GM19467 (cell line): ENCODE results near the gene TENM4.
"Not testable (repeated sequence)": the region's sequence is repeated elsewhere in the genome, so short reads cannot be mapped to it uniquely, and the experiment has no call there.

Experiments
- ATAC-seq: cut with Tn5 transposase; IDR thresholded peaks from one replicate; pipeline ENCODE4 v1.9.1; 2021; ENCODE audit warnings: mild to moderate bottlenecking, moderate library complexity; ENCODE audit not compliant: unreplicated experiment

TENM4 gene

DNA sequence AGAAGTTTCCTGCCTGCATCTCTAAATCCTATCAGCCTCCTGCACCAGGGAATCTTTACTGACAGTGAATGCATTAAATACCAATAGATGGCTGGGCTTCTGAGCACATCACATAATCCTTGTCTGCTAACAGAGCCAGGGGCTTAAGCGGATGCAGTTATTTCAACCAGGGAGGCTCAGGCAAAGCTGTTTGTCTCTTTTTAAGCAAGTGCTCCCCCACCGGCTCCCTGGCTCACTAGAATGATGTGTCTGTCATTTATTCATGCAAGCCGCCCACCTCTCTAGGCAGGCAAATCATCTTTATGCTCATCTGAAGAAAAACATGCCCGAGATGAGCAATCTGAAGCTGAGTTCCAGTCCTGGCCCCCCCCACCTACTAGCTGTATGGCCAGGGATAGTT, 182.3 kb downstream of the TENM4 start:
- no peak for ATAC-seq

DNA sequence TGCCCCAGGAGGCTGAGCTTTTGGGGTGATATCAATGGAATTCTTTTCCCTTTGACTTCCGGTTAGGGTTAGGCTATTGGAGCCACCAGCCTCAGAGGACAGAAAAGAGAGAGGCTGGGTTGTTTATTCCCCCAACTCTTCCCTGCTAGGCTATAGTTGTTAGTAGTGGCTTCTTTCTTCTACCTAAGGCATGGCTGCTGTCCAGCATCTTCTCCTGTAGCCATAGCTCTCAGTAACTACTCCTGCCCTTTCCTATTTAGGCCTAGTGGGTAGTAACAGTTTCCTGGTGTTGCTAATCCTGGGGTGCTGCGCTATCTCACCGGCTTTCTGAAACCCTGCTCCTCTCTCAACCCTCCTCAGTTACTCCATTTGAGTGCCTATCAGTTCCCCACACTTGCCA, 184.9 kb downstream of the TENM4 start:
- ATAC-seq, result no peak

DNA sequence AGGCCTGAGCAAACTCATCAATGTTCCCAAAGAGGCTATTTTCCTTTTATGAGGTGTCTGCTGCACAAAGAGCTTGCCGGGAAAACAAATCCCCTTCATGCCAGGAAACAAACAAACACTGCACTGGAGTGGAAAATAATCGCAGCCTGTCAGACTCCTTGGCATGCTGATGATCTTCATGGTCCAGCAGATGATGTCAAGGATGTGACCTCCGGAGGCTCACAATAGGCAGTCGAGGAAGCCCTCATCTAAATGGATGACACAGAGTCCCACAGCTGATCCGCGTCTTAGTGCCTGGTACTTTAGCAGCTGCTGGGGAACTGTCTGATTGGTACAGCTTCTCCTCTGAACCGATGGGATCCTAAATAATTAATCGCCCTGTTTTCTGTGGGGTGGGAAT, 187.6 kb downstream of the TENM4 start:
- no peak for ATAC-seq

DNA sequence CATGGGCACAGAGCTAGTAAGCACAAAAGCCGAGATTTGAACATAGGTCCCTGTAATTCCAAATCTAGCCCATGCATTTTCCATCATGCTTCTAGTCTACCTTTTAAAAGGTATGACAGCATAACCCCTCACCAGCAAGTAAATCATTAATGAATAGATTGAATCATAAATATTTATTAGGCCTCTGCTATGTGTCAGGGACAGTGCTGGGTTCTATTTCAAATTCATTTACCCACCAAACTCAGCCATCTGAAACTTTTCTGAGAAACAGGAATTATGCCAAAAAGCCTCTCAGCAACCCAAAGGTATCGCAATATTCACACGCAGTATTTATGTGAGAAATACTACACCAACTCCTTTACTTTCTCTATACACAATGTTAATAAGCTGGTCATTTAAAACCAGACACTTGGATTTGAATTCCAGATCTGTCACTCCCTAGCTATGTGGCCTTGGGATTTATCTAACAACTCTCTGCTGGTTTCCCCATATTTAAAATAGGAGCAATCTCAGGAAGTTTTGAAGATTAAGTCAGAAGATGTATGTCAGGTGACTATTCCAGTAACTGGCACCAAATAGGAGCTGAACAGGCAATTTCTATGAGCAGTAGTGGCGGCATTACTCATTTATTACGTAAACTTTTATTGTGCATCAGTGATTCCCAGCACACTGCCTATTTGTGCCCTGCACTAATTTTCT, 191.4 kb downstream of the TENM4 start:
- ATAC-seq, result no peak

DNA sequence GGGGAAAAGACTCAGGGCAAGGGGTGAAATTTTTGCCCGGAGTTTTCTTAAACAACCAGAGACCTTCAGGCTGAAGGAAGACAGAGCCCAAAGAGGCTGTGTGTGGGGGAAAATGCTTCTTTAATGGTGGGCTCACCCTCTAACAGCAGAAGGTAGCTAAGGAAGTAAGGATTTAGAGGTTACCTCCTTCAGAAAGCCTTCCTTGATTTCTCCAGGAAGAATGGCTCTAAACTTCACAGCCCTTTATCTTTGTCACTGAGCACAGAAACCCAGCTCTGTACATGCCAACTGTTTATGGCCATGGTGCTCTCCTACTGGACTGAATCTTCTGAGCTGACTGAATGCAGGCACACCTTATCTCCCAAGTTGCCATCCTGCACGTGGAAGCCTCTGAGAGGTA, 196.0 kb downstream of the TENM4 start:
- no peak for ATAC-seq

DNA sequence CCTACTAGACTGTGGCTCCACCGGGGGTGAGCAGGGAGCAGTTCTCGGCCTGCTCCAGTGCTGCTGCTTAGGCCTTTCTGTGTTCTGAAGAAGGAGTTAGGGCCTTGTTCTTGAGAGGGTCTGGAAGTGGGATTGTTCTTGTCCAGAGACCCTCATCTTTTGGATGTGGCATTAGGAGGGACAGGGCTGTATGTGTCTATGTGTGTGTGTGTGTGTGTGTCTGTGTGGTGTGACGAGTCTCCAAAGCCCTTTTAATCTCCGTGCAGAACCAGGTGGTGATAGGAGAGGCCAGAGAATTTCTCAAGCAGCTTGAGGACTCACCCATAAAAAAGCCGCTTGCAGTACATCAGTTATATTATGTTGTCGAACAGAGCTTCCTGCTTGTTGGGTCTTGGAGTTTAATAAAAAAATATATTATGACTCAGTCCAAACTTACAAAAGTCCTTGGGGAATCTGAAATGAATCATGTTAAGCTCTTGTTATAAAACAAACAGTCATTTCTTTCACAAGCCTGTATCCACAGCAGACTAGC, 196.5 kb downstream of the TENM4 start:
- no peak for ATAC-seq

DNA sequence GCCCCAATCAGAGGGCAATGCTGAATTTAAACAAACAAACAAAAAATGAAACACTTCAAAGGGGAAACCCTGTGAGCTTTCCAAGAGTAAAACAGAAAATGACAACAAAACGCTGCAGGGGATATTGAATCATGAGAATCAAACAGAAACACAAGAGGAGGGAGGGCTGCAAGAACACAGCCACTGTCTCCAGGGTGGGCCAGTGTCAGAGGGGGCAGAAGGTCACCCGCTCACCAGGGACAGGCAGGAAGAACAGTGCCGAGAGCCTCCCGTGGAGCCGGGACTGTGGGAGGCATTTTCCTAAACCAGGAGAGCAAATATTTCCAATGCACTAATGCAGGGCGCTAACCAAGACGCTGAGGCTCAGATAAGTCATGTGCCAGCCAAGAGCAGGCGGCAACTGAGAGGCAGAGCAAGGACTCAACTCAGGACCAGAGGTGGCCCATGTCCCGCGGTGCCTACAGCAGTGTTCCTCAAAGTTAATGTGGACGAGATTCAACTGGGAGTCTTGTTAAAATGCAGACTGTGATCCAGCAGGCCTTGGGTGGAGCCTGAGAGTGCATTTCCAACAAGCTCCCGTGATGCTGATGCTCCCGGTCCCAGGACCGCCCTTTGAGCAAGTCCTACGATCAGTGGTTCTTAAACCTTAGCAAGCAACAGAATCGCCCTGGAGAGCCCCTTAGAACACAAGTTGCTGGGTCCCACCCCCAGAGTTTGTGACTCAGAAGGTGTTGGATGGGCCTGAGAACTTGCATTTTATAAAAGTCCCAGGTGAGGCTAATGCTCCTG, 197.2 kb downstream of the TENM4 start:
- no peak for ATAC-seq

DNA sequence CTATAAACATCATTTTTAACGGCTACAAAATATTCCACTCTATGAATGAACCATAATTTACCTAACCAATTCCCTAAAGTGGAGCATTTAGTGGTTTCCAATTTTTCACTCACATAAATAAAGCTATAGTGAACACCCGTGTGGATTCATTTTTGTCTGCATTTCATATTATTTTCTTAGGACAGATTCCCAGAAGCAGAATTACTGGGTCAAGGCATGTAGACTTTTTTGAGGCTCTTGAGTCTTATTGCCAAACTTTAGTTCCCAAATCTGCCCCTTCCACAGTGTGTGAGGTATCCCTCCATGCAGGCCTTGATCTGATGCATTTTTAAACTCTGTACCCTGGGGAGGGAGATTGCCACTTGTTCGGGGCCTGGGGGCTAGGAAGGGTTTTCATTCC, 198.2 kb downstream of the TENM4 start:
- ATAC-seq, result no peak

DNA sequence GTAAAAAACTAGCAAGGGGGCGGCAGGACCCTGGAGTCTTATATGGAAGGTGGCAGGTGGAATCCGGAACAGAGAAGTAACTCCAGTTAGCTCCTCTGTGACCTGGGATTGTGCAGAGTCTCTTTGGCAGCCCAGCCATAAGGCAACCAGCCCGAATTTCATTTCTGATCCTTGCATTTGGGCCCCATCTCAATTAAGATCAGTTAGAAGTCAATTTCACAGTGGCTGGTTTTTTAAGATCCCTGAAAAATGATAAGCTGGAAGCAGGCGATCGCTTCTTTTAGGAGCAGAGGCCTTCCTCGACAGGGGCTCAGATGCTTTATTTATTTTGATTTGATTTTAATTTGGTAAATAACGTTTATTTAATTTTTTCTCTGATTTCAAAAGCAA, 199.0 kb downstream of the TENM4 start:
- ATAC-seq, result no peak

DNA sequence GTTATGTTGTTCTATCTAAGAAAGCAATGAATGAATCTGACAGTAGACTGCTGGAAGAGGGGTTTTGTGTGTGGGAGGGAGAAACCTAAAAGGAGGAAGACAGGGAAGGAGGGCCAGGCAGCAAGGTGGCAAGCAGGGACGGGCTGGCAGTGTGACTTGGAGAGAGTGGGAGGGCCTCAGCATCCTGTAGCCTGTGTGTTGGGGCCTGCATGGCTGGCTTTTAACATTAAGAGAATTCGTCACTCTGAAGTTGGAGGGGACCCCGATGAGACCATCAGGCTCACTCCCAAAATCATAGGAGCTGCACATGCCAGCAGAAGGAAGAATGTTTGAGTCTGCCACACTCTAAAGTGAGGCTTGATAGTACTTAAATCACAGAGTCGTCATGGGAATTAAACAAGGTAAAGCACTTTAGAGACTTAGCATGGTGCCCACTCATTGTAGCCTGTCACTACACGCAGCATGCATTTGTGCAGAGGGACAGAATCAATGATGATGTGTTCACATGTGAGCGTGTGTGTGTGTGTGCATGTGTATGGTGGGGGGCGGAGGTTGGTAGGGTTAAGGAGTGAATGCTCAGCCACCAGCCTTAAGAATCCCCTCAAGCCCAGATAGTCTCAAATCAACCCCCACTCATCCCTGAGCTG, 199.5 kb downstream of the TENM4 start:
- no peak for ATAC-seq

DNA sequence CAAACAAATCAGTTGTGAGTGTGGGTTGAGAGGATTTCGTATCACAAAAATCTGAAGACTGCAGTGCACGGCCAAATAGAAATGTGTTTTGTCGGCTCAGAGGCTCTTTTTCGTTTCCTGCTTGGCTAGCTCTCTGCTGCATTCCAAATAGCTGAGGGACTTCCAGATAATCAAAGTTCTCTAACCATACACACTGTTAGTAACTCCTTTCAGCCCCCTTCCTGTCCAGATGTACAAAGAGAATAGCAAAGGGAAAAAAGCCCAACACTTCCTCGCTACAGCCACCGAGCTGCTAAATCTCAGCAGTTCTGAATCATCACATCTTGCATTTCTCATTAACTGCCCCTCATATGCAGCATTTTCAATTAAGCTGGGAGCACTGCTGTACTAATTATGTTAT, 203.1 kb downstream of the TENM4 start:
- no peak for ATAC-seq

DNA sequence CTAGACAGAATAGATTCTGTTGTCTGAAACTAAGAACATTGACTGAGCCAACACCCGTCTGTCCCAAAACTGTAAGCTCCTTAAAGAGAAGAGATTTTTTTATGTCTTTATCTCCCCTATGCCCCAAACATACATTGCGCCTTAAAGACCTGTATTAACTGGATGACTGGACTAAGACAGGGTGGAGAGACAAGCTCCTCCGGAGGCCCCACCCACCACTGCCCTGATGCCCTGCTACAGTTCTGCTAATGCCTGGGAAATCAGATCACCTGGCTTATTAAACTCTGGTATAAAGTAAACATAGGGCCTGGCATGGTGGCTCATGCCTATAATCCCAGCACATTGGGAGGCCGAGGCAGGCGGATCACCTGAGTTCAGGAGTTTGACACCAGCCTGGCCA, 203.7 kb downstream of the TENM4 start:
- ATAC-seq, result no peak

DNA sequence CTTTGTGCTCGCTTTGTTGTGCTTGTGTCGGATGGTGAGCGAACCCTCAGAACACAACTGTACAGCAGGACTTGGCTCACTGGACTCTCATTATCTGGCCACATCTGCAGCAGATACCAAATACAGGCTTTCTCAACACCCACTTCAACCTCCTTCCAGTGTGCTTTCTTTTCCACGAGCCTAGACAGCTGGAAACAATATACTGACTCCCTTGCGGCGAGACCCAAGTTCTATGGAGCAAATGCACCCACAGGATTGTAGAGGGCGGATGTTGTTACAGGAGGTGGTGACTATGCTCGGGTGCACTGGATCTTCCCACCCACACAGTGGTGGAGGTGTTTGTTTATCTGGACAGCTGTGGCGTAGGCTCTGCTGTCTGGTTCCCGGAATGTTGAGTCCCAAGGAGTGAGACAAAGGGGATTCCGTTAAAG, 204.3 kb downstream of the TENM4 start:
- no peak for ATAC-seq

DNA sequence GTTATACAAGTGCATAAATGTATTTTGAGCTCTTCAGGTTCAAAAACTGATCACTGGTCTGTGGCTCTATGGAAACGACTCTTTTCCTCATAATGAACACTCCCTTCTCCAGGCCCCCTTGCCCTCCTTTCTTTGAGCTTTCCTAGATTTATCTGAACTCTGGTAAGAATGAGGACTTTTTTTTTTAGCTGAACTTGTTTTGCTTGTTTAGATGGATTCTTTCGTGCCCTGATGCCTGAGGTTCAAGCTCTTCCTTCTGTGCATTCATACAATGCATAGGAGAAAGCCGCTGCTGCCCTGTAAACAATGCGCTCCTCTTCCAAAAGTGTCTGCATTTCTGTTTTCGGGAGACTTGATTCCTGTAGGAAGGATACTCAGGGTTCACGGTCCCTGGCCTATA, 205.1 kb downstream of the TENM4 start:
- ATAC-seq, result no peak

DNA sequence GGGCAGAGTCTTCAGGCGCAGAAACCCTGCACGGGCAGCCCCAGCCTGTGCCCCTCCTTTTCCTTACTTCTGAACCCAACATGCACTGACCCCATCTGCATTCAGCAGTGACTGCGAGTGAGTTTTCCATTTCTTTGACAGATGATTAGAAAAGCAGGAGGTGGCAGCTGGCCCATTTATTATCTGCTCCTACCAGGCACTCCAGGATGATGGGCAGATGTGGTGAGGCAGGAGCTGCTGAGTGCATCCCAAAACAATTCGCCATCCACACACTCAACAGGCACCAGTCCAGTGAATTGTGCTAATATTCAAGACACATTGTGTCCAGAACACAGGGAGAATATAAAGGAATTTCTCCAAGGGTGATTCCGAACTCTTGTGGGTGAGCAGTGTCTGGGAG, 208.5 kb downstream of the TENM4 start:
- ATAC-seq, result no peak

DNA sequence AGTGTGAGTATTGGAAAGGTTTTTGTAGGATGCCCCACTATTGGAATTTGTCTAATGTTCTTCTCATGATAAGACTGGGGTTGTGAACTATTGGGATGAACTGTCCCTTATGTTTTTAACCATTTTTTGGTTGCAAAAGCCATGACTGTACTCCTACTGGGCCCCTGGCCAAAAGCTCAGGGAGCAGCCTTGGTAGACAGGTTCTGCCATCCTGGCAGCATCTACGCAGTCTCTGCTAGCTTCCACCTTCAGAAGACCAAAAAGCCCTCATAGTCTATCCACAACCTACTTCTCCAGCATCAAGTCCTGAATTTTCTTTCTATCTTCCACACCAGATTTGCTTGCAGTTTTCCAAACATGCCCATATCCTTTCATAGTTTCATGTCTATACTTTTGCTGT, 211.8 kb downstream of the TENM4 start:
- no peak for ATAC-seq

DNA sequence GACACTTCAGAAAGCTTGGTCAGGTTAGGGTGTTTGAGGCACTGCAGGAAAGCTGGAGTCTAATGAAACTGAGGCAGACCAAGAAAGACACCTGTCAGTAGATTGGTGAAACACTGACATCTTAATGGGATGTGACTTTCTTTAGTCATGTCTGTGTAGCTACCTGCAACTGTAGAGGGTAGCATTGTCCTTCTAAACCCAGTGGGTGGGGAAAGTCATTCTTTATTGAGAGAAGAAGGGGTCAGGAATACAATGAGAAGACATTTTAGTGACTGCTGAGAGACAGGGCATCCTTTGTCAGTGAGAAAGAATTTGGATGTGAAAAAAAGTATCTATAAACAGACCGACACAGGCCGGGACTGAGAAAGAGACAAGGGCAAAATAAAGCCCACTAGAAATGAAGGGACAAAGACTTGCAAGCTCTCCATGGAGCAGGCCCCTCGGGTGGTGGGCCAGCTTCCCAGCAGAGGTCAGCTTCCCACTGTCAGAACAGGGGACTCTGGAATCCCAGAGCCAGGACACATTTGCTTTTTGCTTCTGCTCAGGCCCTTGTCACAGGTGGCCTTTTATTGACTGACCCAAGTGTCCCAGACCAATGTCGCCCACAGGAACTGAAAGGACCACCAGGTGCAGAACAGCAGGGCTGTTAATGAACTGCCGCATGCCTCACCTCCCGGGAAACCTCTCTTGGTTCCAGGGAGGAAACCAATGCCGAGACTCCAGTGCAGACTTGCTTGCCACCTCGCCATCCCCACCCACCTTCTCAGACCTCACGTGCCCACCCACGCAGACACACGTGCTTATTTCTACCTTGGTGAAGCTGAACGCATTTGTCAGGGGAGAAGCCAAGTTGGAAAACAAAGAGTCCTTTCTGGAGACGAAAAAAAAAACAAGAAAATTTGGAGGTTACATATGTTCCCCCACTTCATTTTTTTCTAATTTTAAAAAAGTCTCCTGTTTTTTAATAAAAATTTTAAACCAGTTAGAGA, 212.8 kb downstream of the TENM4 start:
- ATAC-seq, result no peak

DNA sequence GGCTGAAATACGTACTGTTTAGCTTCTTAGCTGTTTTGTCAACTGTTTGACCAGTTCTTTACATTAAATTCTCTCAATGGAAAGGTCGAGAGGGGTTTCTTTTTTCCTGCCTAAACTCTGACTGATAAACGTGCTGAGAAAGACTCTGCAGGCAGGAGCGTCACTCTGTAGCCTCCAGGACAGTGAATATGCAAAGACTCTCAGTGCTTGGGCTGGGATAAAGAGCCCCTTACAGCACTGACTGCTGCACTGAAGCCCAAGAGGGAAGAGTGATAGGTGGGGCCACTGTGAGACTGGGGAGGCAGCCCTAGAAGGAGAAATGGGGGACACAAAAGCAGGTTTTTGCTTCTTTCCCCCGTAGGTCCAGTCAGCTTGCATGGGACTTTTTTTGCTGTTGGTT, 213.5 kb downstream of the TENM4 start:
- no peak for ATAC-seq

DNA sequence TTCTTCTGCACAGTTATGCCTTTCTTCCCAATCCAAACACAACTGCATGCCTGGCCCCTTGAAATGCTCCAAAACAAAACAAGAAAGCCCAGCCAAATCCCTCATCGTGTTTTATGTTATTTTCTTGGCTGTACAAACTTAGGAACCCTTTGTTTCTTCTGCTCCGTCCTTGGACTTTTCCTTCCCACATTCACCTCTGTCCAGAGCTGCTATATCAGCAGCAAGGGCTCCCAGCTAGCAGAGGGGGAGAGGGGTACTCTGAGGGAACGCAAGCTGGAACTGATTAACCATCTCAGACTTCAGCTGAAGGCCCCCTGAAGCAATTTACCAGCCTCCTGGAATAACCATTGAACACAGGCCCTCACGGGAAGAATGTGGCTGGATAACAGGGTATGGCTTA, 214.7 kb downstream of the TENM4 start:
- no peak for ATAC-seq

DNA sequence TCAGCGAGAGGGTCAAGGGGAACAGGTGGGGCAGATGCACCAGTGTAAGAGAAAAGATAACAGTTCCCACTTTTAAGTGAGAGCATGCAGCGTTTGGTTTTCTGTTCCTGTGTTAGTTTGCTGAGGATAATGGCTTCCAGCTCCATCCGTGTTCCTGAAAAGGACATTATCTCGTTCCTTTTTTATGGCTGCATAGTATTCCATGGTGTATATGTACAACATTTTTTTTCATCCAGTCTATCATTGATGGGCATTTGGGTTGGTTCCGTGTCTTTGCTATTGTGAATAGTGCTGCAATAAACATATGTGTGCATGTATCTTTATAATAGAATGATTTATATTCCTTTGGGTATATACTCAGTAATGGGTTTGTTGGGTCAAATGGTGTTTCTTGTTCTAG, 218.7 kb downstream of the TENM4 start:
- ATAC-seq, result not testable (repeated sequence)
